ENCODE data around the gene CLCN7. TPM values are rescaled to one million over a fixed set of nuclear protein-coding genes. Genes with fewer than 3 reads are reported as not detected.

The CLCN7 gene
- total RNA-seq, 1 donor from 2014 or later = 116 TPM

- no peak for TF ChIP-seq CTCF (IDR thresholded peaks at IDR 0.05; ENCODE audit: insufficient read depth, low read length, poor library complexity, severe bottlenecking)
- Histone ChIP-seq H3K4me3 (ENCODE audit: low read depth, low read length) (no peak overlapping the region), H3K36me3 (ENCODE audit: control insufficient read depth, insufficient read depth, low read length) (no peaks in the 10 kb centered on the region), H3K27me3 (ENCODE audit: control insufficient read depth, insufficient read depth, low read length) (no peaks in the 10 kb centered on the region)
- DNase-seq (ENCODE audit: low read depth) = no peak
Measured at GRCh38 chr16:1465567-1465915, 9.3 kb downstream of the CLCN7 start.

- no peaks in the 10 kb centered on the region for H3K36me3 ChIP-seq (ENCODE audit: control insufficient read depth, insufficient read depth, low read length)
- H3K27me3 ChIP-seq (ENCODE audit: control insufficient read depth, insufficient read depth, low read length) = no peaks in the 10 kb centered on the region
- TF ChIP-seq CTCF (IDR thresholded peaks at IDR 0.05; ENCODE audit: insufficient read depth, low read length, poor library complexity, severe bottlenecking) = no peak
- H3K4me3 ChIP-seq (ENCODE audit: low read depth, low read length) = no peak overlapping the region
- no peak for DNase-seq (ENCODE audit: low read depth)
Measured at GRCh38 chr16:1464894-1465566, 9.8 kb downstream of the CLCN7 start.

GRCh38 chr16:1464196-1464893 is 10.5 kb downstream of the CLCN7 start:
- TF ChIP-seq CTCF (IDR thresholded peaks at IDR 0.05; ENCODE audit: insufficient read depth, low read length, poor library complexity, severe bottlenecking) = no peak
- no peaks in the 10 kb centered on the region for H3K36me3 ChIP-seq (ENCODE audit: control insufficient read depth, insufficient read depth, low read length)

GRCh38 chr16:1461146-1461545 is 13.7 kb downstream of the CLCN7 start:
- Histone ChIP-seq H3K27me3 (ENCODE audit: control insufficient read depth, insufficient read depth, low read length) (no peaks in the 10 kb centered on the region), H3K4me3 (ENCODE audit: low read depth, low read length) (no peak overlapping the region), H3K36me3 (ENCODE audit: control insufficient read depth, insufficient read depth, low read length) (no peaks in the 10 kb centered on the region)
- TF ChIP-seq CTCF (IDR thresholded peaks at IDR 0.05; ENCODE audit: insufficient read depth, low read length, poor library complexity, severe bottlenecking) = no peak
- no peak for DNase-seq (ENCODE audit: low read depth)

More at GRCh38 chr16:1464196-1464893, 10.5 kb downstream of the CLCN7 start:
- H3K4me3 ChIP-seq (ENCODE audit: low read depth, low read length) = no peak overlapping the region
- no peaks in the 10 kb centered on the region for H3K27me3 ChIP-seq (ENCODE audit: control insufficient read depth, insufficient read depth, low read length)
- DNase-seq (ENCODE audit: low read depth) = no peak

GRCh38 chr16:1460602-1461138 is 14.2 kb downstream of the CLCN7 start:
- H3K27me3 ChIP-seq (ENCODE audit: control insufficient read depth, insufficient read depth, low read length) = no peaks in the 10 kb centered on the region
- no peak for DNase-seq (ENCODE audit: low read depth)
- no peak for TF ChIP-seq CTCF (IDR thresholded peaks at IDR 0.05; ENCODE audit: insufficient read depth, low read length, poor library complexity, severe bottlenecking)
- no peaks in the 10 kb centered on the region for H3K36me3 ChIP-seq (ENCODE audit: control insufficient read depth, insufficient read depth, low read length)
- no peak overlapping the region for H3K4me3 ChIP-seq (ENCODE audit: low read depth, low read length)

Data from kidney epithelial cell (primary cell).